ENCODE data around the gene SPRR1B. TPM values are rescaled to one million over a fixed set of nuclear protein-coding genes. Genes with fewer than 3 reads are reported as not detected.

Gene SPRR1B
- total RNA-seq, 1 donor from 2014 or later = 93.7 TPM

GRCh38 chr1:153024413-153024812 is 6.6 kb upstream of the SPRR1B start:
- H3K4me3 Mint-ChIP-seq = no peak overlapping the region
- peaks cover 1% of the 10 kb centered on the region for H3K27me3 Mint-ChIP-seq
- H3K9me3 Mint-ChIP-seq = no peaks in the 10 kb centered on the region
- TF ChIP-seq CTCF (conservative IDR thresholded peaks at IDR 0.05) = no peak
- H3K4me1 Mint-ChIP-seq (ENCODE audit: unreplicated experiment) = no peaks in the 10 kb centered on the region
- H3K27ac Mint-ChIP-seq = no peak overlapping the region
- no peak for DNase-seq (ENCODE audit: extremely low spot score, unreplicated experiment)
- no peaks in the 10 kb centered on the region for H3K36me3 Mint-ChIP-seq

GRCh38 chr1:153025797-153026196 is 5.2 kb upstream of the SPRR1B start:
- TF ChIP-seq CTCF (conservative IDR thresholded peaks at IDR 0.05) = no peak
- Mint-ChIP-seq H3K4me3 (no peak overlapping the region), H3K27ac (no peak overlapping the region), H3K27me3 (no peaks in the 10 kb centered on the region), H3K9me3 (no peaks in the 10 kb centered on the region), H3K4me1 (ENCODE audit: unreplicated experiment) (no peaks in the 10 kb centered on the region), H3K36me3 (no peaks in the 10 kb centered on the region)
- no peak for DNase-seq (ENCODE audit: extremely low spot score, unreplicated experiment)

- Mint-ChIP-seq H3K4me1 (ENCODE audit: unreplicated experiment) (no peaks in the 10 kb centered on the region), H3K36me3 (no peaks in the 10 kb centered on the region), H3K9me3 (no peaks in the 10 kb centered on the region), H3K27ac (no peak overlapping the region), H3K27me3 (no peaks in the 10 kb centered on the region), H3K4me3 (no peak overlapping the region)
- no peak for TF ChIP-seq CTCF (conservative IDR thresholded peaks at IDR 0.05)
- no peak for DNase-seq (ENCODE audit: extremely low spot score, unreplicated experiment)
These were observed 2.2 kb upstream of the SPRR1B start for GRCh38 chr1:153028766-153029165.

GRCh38 chr1:153032073-153032472 is 1.1 kb downstream of the SPRR1B start:
- no peaks in the 10 kb centered on the region for H3K4me1 Mint-ChIP-seq (ENCODE audit: unreplicated experiment)
- no peak overlapping the region for H3K4me3 Mint-ChIP-seq
- DNase-seq (ENCODE audit: extremely low spot score, unreplicated experiment) = no peak
- TF ChIP-seq CTCF (conservative IDR thresholded peaks at IDR 0.05) = no peak
- H3K9me3 Mint-ChIP-seq = no peaks in the 10 kb centered on the region
- no peaks in the 10 kb centered on the region for H3K36me3 Mint-ChIP-seq
- H3K27me3 Mint-ChIP-seq = no peaks in the 10 kb centered on the region
- H3K27ac Mint-ChIP-seq = no peak overlapping the region

GRCh38 chr1:153032677-153033308 is 1.8 kb downstream of the SPRR1B start:
- Mint-ChIP-seq H3K9me3 (no peaks in the 10 kb centered on the region), H3K4me3 (peak overlapping the region; percentile 49), H3K36me3 (no peaks in the 10 kb centered on the region), H3K27ac (no peak overlapping the region), H3K4me1 (ENCODE audit: unreplicated experiment) (no peaks in the 10 kb centered on the region), H3K27me3 (no peaks in the 10 kb centered on the region)
- TF ChIP-seq CTCF (conservative IDR thresholded peaks at IDR 0.05) = no peak
- no peak for DNase-seq (ENCODE audit: extremely low spot score, unreplicated experiment)

GRCh38 chr1:153035211-153035610 is 4.2 kb downstream of the SPRR1B start:
- H3K27ac Mint-ChIP-seq = no peak overlapping the region
- no peaks in the 10 kb centered on the region for H3K4me1 Mint-ChIP-seq (ENCODE audit: unreplicated experiment)
- no peaks in the 10 kb centered on the region for H3K9me3 Mint-ChIP-seq
- H3K36me3 Mint-ChIP-seq = no peaks in the 10 kb centered on the region
- no peak overlapping the region for H3K4me3 Mint-ChIP-seq
- no peaks in the 10 kb centered on the region for H3K27me3 Mint-ChIP-seq
- DNase-seq (ENCODE audit: extremely low spot score, unreplicated experiment) = no peak
- no peak for TF ChIP-seq CTCF (conservative IDR thresholded peaks at IDR 0.05)
